Kidney epithelial cell (primary cell): ENCODE results near the gene ODC1. TPM values are rescaled to one million over a fixed set of nuclear protein-coding genes. Genes with fewer than 3 reads are reported as not detected.

Experiments used
- DNase-seq: peaks from one replicate; pipeline ENCODE4 v3.0.0-alpha.2; 2010; ENCODE audit warnings: low read depth
- H3K27me3 ChIP-seq: 2 replicates; pipeline ENCODE4 v1.6.0; 2011; ENCODE audit warnings: low read length; ENCODE audit not compliant: control insufficient read depth, insufficient read depth
- H3K36me3 ChIP-seq: 2 replicates; pipeline ENCODE4 v1.5.1; 2011; ENCODE audit warnings: low read length; ENCODE audit not compliant: control insufficient read depth, insufficient read depth
- H3K4me3 ChIP-seq: 2 replicates; pipeline ENCODE4 v1.5.1; 2011; ENCODE audit warnings: low read depth, mild to moderate bottlenecking, control low read depth, low read length
- total RNA-seq: library from RNA; depleted of rRNA; stranded (reverse); fragments of >200 nt; gene quantifications from 2 replicates; pipeline ENCODE4 v1.2.3, GENCODE V29; 2015
- TF ChIP-seq, protein P1 (sequence below): IDR thresholded peaks from 2 replicates; pipeline ENCODE4 v1.5.1; 2011; ENCODE audit warnings: mild to moderate bottlenecking, moderate library complexity, low read length, control low read depth, inconsistent platforms; ENCODE audit not compliant: insufficient read depth, poor library complexity, severe bottlenecking

ODC1 gene
- total RNA-seq, 1 donor from 2014 or later: 394 TPM

DNA sequence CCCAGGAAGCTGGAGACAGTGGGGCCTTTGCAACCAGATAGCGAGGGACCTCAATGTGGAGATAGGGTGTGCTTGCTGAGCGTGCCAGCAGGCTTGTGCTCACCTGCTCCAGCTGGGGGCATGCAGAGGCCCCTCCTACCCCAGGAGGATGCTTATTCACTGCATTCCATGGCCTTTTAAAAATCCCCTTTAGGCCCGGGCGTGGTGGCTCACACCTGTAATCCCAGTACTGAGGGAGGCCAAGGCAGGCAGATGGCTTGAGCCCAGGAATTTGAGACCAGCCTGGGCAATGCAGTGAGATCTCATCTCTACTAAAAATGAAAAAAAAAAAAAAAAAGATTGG, 54.5 kb downstream of the ODC1 start:
- TF ChIP-seq, protein P1, sequence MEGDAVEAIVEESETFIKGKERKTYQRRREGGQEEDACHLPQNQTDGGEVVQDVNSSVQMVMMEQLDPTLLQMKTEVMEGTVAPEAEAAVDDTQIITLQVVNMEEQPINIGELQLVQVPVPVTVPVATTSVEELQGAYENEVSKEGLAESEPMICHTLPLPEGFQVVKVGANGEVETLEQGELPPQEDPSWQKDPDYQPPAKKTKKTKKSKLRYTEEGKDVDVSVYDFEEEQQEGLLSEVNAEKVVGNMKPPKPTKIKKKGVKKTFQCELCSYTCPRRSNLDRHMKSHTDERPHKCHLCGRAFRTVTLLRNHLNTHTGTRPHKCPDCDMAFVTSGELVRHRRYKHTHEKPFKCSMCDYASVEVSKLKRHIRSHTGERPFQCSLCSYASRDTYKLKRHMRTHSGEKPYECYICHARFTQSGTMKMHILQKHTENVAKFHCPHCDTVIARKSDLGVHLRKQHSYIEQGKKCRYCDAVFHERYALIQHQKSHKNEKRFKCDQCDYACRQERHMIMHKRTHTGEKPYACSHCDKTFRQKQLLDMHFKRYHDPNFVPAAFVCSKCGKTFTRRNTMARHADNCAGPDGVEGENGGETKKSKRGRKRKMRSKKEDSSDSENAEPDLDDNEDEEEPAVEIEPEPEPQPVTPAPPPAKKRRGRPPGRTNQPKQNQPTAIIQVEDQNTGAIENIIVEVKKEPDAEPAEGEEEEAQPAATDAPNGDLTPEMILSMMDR: no peak
- Histone ChIP-seq H3K4me3 (no peak overlapping the region), H3K27me3 (no peaks in the 10 kb centered on the region), H3K36me3 (no peaks in the 10 kb centered on the region)
- no peak for DNase-seq

DNA sequence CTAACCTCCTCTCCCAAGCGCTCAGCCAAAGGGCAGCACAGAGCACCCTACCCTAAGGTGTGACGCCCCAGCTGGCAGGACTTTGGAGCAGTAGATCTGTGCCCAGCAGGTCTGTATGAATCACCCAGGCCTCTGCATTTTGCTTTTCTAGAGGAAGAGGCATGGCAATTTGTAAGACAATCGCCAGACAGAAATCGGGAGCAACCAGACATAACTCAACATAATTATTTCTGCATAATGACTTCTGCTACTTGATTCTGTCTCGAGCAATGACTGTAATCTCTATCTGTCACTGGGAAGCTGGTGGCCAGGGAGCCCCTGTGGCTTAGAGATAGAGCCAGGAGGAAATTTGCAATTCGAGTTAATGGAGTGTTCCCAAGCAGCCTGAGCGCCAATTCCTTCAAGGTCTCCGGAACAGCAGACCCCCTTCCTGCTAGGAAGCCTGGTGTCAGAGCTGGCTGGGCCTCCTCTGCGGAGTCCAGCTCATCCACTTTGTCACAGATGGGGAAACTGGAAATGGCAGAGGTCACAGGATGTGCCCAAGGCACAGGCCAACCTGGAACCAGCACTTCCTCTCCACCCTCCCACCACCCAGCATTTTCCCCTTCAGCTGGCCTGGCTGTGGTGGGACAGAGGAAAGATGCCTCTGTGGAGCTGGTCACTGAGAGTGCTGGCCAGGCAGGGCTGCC, 55.0 kb downstream of the ODC1 start:
- H3K27me3 ChIP-seq: no peaks in the 10 kb centered on the region
- H3K4me3 ChIP-seq: no peak overlapping the region
- no peaks in the 10 kb centered on the region for H3K36me3 ChIP-seq
- TF ChIP-seq, protein P1: no peak
- no peak for DNase-seq

DNA sequence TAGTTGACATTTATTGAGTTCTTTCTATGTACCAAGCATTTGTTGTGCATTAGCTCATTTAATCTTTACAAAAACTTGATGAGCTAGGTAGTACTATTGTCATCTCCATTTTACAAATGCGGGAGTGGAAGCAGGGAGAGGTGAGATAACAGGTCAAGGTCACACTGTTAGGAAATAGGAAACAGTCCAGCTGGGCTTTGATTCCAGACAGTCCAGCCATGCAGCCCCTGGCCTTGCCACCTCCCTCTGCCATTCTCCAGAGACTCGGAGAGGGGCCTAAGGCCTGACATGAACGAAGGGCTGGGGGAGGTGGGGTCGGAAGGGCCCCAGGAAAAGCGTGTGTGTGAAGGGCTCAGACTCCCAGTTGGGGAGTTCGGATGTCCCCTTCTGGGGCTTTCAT, 55.6 kb downstream of the ODC1 start:
- no peaks in the 10 kb centered on the region for H3K36me3 ChIP-seq
- TF ChIP-seq, protein P1: no peak
- no peaks in the 10 kb centered on the region for H3K27me3 ChIP-seq
- no peak overlapping the region for H3K4me3 ChIP-seq
- no peak for DNase-seq

DNA sequence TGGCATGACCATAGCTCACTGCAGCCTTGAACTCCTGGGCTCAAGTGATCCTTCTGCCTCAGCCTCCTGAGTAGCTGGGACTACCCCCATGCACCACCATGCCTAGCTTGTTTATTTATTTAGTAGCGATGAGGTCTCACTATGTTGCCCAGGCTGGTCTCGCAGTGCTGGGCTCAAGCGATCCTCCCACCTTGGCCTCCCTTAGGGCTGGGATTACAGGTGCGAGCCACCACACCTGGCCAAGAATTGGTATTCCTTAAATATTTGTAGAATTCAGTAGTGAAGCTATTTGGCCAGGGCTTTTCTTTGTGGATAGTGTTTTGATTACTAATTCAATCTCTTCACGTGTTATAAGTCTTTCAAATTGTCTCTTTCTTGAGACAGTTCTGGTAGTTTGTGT, 56.0 kb downstream of the ODC1 start:
- no peaks in the 10 kb centered on the region for H3K36me3 ChIP-seq
- TF ChIP-seq, protein P1: no peak

DNA sequence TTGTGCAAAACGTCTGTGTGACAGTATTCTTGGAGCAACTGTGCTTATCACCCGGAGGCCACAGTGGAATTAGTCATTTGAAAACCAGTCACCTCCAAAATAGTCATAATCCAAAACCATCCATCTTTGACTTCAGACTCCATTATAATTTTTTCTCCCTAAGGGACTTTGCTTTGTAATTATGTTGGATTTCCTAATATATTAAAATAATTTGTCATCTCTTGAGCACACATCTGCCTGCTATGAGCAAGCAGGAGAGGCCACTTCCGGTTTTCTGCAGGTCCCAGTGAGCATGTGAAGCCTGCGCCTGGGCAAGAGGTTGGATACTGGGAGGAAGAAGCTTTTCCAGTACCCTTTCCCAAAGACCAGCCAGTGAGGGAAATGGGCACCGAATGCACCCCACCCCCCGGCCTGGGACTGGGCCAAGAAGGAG, 57.7 kb downstream of the ODC1 start:
- no peak for DNase-seq
- Histone ChIP-seq H3K4me3 (no peak overlapping the region), H3K27me3 (no peaks in the 10 kb centered on the region), H3K36me3 (no peaks in the 10 kb centered on the region)
- TF ChIP-seq, protein P1: no peak

More for the DNA sequence above, 56.0 kb downstream of the ODC1 start:
- Histone ChIP-seq H3K27me3 (no peaks in the 10 kb centered on the region), H3K4me3 (no peak overlapping the region)
- DNase-seq: no peak

Other genes with a start within 250 kb of the ODC1 start
- 33.7 and 41.3 TPM in 2 replicates for gene HPCAL1, start 145.4 kb downstream of the ODC1 start, total RNA-seq
- 30.7 and 38.1 TPM in 2 replicates for gene NOL10, start 241.6 kb upstream of the ODC1 start, total RNA-seq